ENCODE measurements around the gene MLN.

DNA sequence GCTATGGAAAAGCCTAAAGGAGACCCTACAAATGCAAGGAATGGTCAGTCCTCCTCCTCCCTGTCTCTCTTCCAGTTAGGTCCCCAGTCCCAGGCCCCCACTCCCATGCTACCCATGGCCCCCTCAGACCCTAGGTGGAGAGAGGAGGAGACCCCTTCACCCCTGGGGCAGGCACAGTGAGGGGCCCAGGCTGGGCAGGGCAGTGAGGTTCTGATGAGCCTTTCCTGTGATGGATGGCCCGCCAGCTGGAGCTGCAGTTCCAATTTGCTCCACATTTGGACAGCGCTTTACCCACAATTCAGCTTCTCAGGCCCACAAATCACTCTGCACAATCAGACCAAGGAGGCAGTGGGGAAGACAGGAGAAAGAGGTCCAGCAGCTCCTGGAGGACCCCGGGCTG lies 37.3 kb upstream of the MLN start:
- TF ChIP-seq CTCF (IDR thresholded peaks at IDR 0.05) (no peak), POLR2A (IDR thresholded peaks at IDR 0.05) (no peak)

Data from suprapubic skin (tissue), 3 donors.